NOMO-1 (cell line): Measurements from ENCODE around the gene TBC1D17.
"Not testable (repeated sequence)": the region's sequence is repeated elsewhere in the genome, so short reads cannot be mapped to it uniquely, and the experiment has no call there.

Experiments
- DNase-seq, 2 experiments: peaks; one replicate each; lab custom pipeline; 2025; ENCODE audit not compliant: unreplicated experiment in 2 of 2; lab: John Stamatoyannopoulos, UW

The TBC1D17 gene

GRCh38 chr19:49916839-49917733 is 39.6 kb downstream of the TBC1D17 start:
- peak; percentile 34 to 57 for DNase-seq

GRCh38 chr19:49918089-49918488 is 40.6 kb downstream of the TBC1D17 start:
- DNase-seq = no peak

GRCh38 chr19:49920624-49921363 is 43.3 kb downstream of the TBC1D17 start:
- no peak for DNase-seq

GRCh38 chr19:49921871-49922795 is 44.6 kb downstream of the TBC1D17 start:
- no peak for DNase-seq

- DNase-seq = no peak
Observed at GRCh38 chr19:49923055-49924003, 45.8 kb downstream of the TBC1D17 start.

- no peak for DNase-seq
Observed at GRCh38 chr19:49924004-49924880, 46.7 kb downstream of the TBC1D17 start.

GRCh38 chr19:49924881-49925210 is 47.3 kb downstream of the TBC1D17 start:
- not testable (repeated sequence) for DNase-seq

- DNase-seq = no peak
Observed at GRCh38 chr19:49925486-49925885, 48.0 kb downstream of the TBC1D17 start.

GRCh38 chr19:49926515-49926914 is 49.0 kb downstream of the TBC1D17 start:
- DNase-seq = no peak

- no peak for DNase-seq
Observed at GRCh38 chr19:49927526-49928264, 50.2 kb downstream of the TBC1D17 start.

GRCh38 chr19:49929121-49929610 is 51.7 kb downstream of the TBC1D17 start, which contains the start of the genes ATF5 and NUP62:
Gene ATF5, plus strand, starts transcription at chr19:49929205. Its CDS starts 1,646 bp downstream, at chr19:49930851.
Gene NUP62, minus strand, starts transcription at chr19:49929504. Its CDS starts 19,697 bp downstream, at chr19:49909807.
- DNase-seq = peak; percentile 85 to 94

GRCh38 chr19:49929611-49930482 is 52.3 kb downstream of the TBC1D17 start:
- DNase-seq = peak; percentile 89 to 92

GRCh38 chr19:49930483-49931011 is 53.0 kb downstream of the TBC1D17 start:
- DNase-seq = no peak

- no peak for DNase-seq
Observed at GRCh38 chr19:49931293-49932040, 54.0 kb downstream of the TBC1D17 start.

GRCh38 chr19:49932041-49932451 is 54.5 kb downstream of the TBC1D17 start:
- DNase-seq = no peak

- no peak for DNase-seq
Observed at GRCh38 chr19:49932731-49933131, 55.2 kb downstream of the TBC1D17 start.
